ENCODE data around the gene SMIM38.

- no peak for TF ChIP-seq CTCF (IDR thresholded peaks at IDR 0.05; ENCODE audit: low read length)
- TF ChIP-seq EZH2 (IDR thresholded peaks at IDR 0.05; ENCODE audit: borderline replicate concordance, low read length) = no peak
These were observed 979 bp downstream of the SMIM38 start for GRCh38 chr11:69156673-69157155.
